ENCODE data around the gene MLF2.
"Not testable (repeated sequence)": the region's sequence is repeated elsewhere in the genome, so short reads cannot be mapped to it uniquely, and the experiment has no call there.

MLF2 gene

DNA sequence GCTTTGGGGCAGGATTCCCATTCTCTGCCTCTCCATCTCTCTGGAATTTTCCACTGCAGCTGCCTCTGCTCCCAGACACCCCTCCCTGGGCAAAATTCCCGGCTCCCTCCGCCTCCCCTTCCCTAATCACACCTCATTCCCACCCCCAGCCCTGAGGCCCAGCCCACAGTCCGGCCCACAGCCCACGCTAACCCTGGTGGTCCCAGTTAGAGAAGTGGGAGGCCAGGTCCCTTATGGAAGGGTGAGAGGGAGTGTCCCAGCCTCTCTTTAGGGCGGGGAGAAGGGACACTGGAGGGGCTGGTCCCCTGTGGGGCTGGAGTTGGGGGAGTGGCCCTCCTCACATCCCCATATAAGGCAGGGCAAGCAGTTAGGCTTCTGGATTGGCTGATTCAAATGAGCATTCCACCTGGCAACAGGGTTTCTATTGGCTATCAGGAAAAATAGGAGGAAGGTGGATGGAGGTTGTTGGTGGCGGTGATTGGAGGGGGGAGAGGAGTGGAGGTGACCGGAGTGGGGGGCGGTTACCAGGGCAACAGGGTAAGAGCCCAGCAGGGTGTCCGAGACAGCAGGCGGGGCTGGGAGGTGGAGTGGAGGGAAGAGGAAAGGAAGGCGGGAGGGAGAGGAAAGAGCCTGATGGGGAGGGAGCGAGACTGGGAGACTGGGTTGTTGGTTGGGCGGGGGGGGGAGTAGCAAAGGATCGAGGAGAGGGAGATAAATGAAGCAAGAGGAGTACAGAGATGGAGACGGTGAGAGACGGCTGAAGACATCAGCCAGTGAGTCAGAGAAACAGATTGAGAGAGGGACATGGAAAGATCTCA is 11.3 kb upstream of the MLF2 start:
- no peak for DNase-seq

DNA sequence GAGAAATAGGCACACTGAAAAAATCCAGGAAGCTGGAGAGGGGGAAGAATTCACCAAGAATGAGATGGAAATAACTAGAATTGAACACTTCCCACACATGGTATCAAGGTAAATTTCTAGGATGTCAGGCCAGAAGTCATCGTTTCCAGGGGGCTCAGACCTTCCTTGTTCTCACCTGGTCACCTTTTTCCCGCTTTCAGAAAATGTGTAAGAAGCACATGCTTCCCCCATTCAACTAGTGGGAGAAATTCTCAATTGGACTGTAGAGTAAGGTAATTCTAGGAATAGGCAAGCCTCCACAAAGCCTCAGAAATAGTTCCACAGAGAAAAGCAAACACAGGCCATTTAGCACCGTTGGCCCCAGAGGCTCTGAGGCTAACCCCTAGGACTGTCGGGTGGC is 10.4 kb upstream of the MLF2 start:
- DNase-seq: no peak

DNA sequence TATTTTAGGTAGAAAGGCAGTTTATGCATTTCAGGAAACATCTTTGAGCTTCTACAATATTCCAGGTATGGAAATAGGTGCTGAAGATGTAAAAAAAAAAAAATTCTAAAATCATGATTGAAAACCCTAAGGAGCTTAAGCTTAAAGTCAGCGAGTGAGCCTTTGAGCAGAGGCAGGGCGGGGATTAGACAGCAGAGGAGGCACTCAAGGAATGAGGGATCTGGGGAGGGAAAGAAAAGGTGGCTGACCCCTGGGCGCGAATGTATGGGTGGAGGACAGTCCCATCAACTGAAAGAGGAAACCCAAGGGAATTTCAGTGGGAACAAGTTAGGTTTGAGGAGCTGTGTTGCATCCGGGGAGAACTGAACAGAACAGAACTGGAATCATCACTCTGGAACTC is 6.8 kb upstream of the MLF2 start:
- DNase-seq: no peak

DNA sequence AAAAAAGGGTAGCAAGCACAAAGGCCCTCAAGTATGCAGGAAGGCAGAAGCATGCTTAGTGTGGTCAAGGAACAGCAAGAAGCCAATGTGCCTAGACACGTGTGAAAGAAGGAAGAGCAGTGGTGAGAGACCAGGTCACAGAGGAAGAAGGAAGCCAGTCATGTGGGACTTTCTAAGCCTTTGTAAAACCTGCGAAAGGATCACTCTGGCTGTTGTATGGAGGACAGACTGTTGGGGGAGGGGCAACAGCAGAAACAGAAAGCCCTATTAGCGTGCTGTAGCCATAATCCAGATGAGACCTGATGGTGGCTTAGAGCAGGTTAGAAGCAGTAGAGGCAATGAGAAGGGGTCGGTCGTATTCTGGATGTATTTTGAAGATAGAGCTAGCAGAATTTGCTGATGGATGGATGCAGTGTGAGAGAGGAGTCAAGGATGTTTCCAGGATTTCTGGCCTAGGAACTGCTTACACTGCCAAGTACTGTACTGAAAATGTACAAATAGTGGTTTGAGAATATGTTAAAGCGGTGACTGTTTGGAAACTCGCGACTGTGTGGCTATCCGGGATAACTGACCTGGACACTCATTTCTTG is 5.7 kb upstream of the MLF2 start:
- DNase-seq: no peak

GRCh38 chr12:6757028-6757690 is 4.2 kb upstream of the MLF2 start:
- no peak for DNase-seq

DNA sequence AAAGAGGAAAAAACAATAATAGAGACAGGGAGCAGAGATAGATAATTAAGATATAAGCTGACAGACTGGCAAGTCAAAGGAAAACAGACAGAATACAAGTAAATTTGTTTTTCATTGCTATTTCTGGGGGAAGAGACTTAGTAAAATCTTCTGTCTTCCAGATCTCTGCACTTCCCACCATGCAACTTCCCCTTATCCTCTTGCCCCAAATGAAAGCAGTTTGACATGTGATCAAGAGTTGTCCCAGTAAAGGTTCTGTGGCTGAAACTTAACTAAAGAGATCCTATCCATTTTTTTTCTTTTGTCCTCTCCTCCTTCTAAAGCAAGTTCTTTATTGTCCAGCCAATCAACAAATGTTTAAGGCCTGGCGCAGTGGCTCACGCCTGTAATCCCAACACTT is 1.5 kb upstream of the MLF2 start:
- DNase-seq: no peak

DNA sequence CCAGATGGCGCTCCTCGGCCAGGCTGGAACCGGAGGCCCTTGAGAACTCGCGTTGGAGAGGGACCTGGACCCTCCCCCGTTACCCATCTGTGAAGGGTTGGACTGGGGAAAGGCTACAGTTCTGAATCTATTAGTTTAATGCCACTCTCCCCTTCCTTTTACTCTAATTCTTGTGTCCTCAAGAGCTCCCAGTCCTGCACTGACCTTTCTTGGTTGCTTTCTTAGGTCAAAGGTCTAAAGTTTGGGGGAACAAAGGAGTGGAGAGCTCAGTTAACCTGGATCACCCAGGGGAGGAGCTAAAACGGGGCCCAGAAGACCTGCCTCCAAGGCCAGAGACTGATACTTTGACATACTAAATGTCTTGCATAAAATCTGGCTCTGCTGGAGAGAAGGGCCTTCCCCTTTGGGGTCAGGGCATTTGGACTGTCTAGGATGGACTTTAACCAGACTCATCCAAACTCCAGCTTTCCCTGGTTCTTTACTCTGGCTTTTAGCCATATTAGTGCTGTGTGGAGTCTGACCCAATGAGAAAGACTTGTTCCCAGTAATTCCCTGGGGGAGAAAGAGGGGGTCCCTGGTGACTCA is 923 bp upstream of the MLF2 start:
- DNase-seq: no peak

GRCh38 chr12:6752167-6752920 is 597 bp downstream of the MLF2 start:
- no peak for DNase-seq

DNA sequence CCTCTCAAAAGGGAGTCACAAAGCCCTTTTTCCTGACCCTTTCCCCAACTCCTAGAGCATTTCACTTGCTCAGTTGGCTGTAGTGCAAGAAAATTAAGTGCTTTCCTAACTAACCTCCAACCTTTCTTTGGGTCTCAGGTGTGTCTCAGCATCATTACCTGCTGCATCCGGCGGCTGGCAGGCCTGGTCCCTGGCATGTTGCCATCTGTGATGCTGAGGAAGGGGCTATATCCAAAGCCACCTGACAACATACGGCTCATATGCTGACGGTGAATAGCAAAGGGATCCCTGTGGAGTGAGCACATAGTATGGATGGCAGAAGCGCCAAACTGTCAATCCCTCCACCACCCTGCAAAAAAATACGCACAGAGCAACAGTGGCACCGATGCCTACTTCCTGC is 1.2 kb downstream of the MLF2 start:
- no peak for DNase-seq

GRCh38 chr12:6750506-6750905 is 2.4 kb downstream of the MLF2 start:
- DNase-seq: no peak

GRCh38 chr12:6748761-6749160 is 4.2 kb downstream of the MLF2 start:
- no peak for DNase-seq

DNA sequence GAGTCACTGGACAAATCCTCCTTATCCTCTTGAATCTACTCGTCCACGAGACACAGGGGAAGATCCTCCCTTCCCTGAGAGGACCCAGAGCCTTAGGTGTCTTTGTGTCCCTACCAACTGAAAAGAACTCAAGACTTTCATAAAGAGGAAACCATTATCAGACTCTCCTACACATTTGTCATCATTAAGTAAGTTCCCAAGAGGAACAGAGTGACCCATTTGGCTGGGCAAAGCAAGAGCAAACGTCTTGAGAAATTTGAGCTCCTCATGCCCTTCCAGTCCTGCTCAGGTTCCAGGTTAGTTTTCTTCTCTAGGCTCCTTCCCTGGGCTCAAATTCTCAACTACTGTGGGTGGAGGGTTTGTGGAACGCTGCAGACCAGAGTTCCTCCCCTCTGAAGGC is 5.7 kb downstream of the MLF2 start:
- no peak for DNase-seq

DNA sequence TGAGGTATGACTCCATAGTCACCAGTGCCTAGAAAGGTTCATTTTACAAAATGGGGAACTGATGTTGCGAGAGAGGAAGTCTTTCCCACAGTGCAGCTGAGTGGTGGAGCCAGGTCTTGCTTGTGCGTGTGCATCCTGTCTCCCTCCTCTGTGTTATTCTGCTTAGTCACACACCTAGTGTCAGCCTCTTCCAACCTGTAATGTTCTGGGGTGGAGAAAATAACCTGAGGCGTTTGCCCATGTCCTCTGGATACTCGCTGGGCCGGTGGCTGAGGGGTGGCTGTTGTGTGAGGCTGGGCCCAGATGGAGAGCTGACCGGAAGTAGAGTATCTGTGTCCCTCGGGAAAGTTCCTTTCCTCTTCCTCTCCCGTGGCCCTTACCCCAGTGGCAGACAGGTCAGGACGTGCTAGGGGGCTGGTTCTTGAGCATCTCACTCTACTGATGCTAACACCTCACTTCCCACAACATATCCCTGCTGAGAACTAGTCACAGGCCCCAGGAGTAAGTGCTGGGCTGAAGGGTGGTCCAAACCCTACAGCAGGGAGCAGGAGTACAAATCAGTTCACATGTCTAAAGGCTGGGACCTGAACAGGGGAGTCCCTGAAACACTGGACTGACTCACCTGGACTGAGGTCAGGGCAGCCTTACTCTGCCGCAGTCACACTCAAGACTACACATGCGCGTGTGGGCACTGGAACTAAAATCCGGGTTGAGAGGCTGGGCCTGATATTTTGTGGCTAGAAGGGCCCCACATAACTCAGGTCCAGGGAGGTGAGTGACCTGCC is 7.0 kb downstream of the MLF2 start:
- no peak for DNase-seq

GRCh38 chr12:6743300-6743699 is 9.6 kb downstream of the MLF2 start:
- DNase-seq: not testable (repeated sequence)

DNA sequence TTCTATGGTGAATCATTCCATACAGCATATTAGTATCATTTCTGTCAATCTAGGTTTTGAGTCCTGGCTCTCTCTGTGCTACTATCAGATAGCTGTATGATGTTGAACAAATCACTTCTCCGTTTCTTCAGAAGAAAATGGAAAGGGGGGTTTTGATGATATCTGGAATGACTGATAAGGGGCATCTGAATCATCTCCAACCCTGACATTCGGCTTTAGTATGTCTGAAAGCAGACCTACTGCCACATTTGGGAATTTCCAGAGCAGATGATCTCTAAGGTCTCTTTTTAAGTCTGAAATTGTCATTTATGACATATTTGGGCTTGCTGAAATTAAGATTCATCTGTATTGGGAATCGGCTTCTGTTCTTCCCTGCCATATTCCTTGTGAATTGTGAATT is 10.1 kb downstream of the MLF2 start:
- no peak for DNase-seq

DNA sequence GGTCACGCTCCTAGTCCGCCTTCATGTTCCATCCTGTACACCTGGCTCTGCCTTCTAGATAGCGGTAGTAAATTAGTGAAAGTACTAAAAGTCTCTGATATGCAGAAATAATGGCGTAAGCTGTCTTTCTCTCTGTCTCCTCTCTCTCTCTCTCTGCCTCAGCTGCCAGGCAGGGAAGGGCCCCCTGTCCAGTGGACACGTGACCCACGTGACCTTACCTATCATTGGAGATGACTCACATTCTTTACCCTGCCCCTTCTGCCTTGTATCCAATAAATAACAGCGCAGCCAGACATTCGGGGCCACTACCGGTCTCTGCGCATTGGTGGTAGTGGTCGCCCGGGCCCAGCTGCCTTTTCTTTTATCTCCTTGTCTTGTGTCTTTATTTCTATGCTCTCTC is 10.9 kb downstream of the MLF2 start:
- DNase-seq: not testable (repeated sequence)

DNA sequence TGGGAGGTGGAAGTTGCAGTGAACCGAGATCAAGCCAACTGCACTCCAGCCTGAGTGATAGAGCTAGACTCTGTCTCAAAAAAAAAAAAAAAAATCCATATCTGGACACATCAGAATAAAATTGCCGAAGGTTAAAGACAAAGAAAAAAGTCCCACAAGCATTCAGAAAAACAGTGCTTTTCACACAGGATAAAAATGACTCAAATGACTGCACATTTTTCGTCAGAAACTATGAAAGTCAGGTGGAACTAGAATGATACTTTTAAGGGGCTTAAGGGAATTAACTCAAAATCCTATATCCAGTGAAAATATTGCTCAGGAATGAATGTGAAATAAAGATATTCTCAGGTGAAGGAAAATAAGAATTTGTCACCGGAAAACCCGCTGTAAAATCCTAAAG is 16.2 kb downstream of the MLF2 start:
- no peak for DNase-seq

- DNase-seq: peak; percentile 65
Observed at GRCh38 chr12:6735448-6736191, 17.3 kb downstream of the MLF2 start.

DNA sequence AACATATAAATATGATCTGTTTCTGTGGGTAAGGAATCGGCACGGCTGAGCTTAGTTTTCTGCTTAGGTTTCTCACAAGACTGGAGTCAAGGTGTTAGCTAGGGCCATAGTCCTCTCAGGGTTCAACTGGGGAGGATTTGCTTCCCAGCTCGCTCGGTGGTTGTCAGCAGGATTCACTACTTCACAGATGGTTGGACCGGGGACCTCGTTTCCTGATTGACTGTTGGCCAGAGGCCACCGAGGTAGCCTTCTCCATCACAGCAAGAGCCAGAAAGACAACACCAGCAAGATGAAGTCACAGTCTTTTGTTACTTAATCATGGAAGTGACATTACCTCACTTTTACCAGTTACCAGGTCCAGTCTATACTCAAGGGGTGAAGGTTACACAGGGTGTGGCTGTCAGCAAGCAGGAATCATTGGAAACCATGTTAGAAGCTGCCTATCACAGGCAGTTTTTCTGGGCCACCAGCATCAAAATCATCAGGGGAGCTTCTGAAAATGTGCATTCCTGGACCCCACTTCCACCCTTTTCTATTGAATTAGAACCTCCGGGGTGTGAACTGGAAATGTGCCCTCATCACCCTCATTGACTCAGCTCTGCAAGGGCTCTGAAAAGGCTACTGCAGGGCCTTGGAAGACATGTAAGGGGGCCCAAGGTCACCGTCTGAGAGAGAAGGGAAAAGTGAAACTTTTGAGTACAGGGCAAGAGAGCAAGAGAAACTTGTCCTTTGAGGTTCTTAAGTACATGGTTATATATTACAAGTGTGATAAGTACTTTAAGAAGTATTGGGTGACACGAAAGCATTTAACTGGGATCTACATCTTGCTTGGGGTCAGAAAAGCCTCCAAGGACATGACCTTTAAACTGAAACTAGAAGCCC is 18.2 kb downstream of the MLF2 start:
- no peak for DNase-seq

DNA sequence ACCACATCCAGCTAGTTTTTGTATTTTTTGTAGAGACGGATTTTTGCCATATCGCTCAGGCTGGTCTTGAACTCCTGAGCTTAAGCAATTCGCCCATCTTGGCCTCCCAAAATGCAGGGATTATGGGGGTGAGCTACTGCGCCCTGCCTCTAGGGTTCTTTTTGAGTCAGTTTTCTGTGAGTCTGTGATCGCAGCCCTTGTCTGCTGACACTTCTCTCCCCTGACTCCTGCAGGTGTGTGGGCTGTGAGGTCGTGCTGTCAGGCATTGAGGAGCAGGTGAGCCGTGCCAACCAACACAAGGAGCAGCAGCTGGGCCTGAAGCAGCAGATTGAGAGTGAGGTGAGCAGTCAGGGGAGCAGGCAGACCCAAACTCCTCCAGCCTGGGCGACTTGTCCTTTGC is 22.8 kb downstream of the MLF2 start:
- DNase-seq: no peak

GRCh38 chr12:6729186-6729585 is 23.8 kb downstream of the MLF2 start:
- DNase-seq: no peak
